ENCODE data around the gene KRTAP5-5.
"Not testable (repeated sequence)": the region's sequence is repeated elsewhere in the genome, so short reads cannot be mapped to it uniquely, and the experiment has no call there.

DNA sequence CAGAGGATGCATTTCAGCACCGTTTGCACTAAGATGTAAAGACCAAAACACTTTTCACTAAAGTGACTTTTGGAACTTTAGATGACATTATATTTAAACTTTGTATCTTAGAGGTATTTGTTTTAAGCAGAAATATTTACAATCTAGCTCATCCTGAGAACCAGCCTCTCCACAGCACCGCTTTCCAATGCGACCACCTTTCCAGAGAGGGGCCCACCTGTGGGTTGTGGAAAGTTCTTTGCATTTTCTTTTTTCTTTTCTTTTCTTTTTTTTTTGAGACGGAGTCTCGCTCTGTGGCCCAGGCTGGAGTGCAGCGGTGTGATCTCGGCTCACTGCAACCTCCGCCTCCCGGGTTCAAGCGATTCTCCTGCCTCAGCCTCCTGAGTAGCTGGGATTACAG is 17.0 kb downstream of the KRTAP5-5 start:
- TF ChIP-seq MYC (IDR thresholded peaks at IDR 0.05; ENCODE audit: low read depth, low read length); POLR2A (IDR thresholded peaks at IDR 0.05; ENCODE audit: extremely low read depth, insufficient read length): not testable (repeated sequence)
- TF ChIP-seq, protein P1, sequence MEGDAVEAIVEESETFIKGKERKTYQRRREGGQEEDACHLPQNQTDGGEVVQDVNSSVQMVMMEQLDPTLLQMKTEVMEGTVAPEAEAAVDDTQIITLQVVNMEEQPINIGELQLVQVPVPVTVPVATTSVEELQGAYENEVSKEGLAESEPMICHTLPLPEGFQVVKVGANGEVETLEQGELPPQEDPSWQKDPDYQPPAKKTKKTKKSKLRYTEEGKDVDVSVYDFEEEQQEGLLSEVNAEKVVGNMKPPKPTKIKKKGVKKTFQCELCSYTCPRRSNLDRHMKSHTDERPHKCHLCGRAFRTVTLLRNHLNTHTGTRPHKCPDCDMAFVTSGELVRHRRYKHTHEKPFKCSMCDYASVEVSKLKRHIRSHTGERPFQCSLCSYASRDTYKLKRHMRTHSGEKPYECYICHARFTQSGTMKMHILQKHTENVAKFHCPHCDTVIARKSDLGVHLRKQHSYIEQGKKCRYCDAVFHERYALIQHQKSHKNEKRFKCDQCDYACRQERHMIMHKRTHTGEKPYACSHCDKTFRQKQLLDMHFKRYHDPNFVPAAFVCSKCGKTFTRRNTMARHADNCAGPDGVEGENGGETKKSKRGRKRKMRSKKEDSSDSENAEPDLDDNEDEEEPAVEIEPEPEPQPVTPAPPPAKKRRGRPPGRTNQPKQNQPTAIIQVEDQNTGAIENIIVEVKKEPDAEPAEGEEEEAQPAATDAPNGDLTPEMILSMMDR (IDR thresholded peaks at IDR 0.05; ENCODE audit: low read depth, low read length): not testable (repeated sequence)
- TF ChIP-seq, protein P2, sequence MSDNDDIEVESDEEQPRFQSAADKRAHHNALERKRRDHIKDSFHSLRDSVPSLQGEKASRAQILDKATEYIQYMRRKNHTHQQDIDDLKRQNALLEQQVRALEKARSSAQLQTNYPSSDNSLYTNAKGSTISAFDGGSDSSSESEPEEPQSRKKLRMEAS (IDR thresholded peaks at IDR 0.05; ENCODE audit: low read depth, low read length): not testable (repeated sequence)
